Fibroblast of mammary gland (primary cell): ENCODE measurements around the gene ALPP.
"Not testable (repeated sequence)": the region's sequence is repeated elsewhere in the genome, so short reads cannot be mapped to it uniquely, and the experiment has no call there.

ENCODE experiments used
- DNase-seq: peaks from one replicate; pipeline ENCODE4 v3.0.0-alpha.2; 2010; ENCODE audit warnings: low read depth
- H3K4me3 ChIP-seq: 2 replicates; pipeline ENCODE4 v1.5.1; 2011; ENCODE audit warnings: low read depth, mild to moderate bottlenecking, low read length, moderate library complexity; ENCODE audit not compliant: control insufficient read depth
- CTCF ChIP-seq: conservative IDR thresholded peaks from 2 replicates; pipeline ENCODE4 v1.5.1; 2011; ENCODE audit warnings: low read depth, low read length, inconsistent platforms; ENCODE audit not compliant: control insufficient read depth, insufficient read depth

The ALPP gene

GRCh38 chr2:232335859-232336215 lies 42.7 kb upstream of the ALPP start:
- TF ChIP-seq CTCF = no peak
- no peak overlapping the region for H3K4me3 ChIP-seq
- DNase-seq = no peak

DNA sequence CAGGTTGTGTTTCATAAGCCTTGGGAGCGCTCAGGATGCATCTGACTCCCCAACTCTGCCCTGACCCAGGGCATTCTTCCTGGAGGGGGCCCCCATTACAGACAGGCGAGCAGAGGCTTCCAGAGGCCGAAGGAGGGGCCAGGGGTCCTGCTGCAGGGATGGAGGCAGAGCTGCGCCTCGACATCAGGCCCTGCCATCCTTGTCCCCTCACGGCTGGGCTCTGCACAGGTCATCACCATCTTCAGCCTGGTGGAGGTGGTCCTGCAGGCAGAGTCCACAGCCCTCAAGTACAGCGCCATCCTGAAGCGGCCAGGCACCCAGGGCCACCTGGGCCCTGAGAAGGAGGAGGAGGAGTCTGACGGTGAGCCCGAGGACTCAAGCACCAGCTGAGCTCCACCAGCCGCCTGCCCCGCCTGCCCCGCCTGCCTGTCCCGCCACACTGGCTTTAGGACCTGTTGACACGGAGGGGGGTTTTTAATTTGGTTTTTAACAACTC lies 42.3 kb upstream of the ALPP start:
- TF ChIP-seq CTCF = no peak
- no peak for DNase-seq
- H3K4me3 ChIP-seq = no peak overlapping the region

GRCh38 chr2:232336981-232337720 lies 41.4 kb upstream of the ALPP start:
- H3K4me3 ChIP-seq = no peak overlapping the region
- TF ChIP-seq CTCF = no peak
- DNase-seq = no peak

DNA sequence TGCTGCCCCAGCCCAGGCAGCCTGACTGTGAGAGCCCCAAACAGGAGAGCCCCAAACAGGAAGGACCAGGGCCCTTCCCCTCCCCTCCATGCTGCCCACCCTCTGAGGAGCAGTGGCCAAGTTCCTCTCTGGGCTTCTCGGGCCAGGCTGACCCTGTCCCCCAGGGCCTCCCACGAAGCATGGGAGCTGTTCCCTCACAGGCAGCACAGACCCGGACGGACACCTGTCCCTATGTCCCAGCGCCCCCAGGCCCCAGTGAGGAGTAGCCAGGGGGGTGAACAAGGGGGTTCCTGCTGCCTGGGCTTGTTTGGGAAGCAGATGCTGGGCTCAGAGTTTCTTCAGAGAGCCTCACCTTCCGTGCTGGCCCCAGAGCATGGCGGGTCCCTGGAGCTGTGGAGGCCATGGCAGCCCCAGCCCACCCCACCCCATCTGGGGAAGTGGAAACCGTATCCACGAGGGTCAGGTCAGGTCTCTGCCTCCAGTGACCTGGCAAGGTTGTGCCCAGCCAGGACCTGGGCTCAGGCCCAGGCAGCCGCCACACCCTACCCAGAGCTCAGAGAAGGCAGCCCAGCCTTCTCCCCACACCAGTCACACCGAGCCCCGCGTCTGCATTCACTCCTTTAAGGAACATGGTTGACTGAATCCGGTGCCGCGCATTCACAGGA lies 40.3 kb upstream of the ALPP start:
- H3K4me3 ChIP-seq, DNase-seq: not testable (repeated sequence)

GRCh38 chr2:232338759-232339106 lies 39.8 kb upstream of the ALPP start:
- TF ChIP-seq CTCF = no peak

GRCh38 chr2:232339121-232340081 lies 39.1 kb upstream of the ALPP start:
- no peak for TF ChIP-seq CTCF
- H3K4me3 ChIP-seq = no peak overlapping the region
- DNase-seq = no peak

More at GRCh38 chr2:232338759-232339106, 39.8 kb upstream of the ALPP start:
- H3K4me3 ChIP-seq = no peak overlapping the region
- DNase-seq = no peak
